SK-N-SH treated with all-trans-retinoic acid at 6 μM for 48 hours (cell line): Measurements from ENCODE around the gene CACNA1C.

Experiments
- ARNTL ChIP-seq: fragments of 450-650 bp; formaldehyde crosslinking; IDR thresholded peaks from 2 replicates; pipeline ENCODE4 v1.5.0; 2020; ENCODE audit warnings: low read depth, mild to moderate bottlenecking, moderate library complexity, borderline replicate concordance
- BACH2 ChIP-seq: fragments of 250-450 bp; sonication (Bioruptor Pico); IDR thresholded peaks from 2 replicates; pipeline ENCODE4 v1.9.0; 2021; ENCODE audit warnings: mild to moderate bottlenecking, borderline replicate concordance
- CSDC2 ChIP-seq: fragments of 250-450 bp; sonication (Bioruptor Pico); IDR thresholded peaks from 2 replicates; pipeline ENCODE4 v1.5.0; 2020; ENCODE audit warnings: mild to moderate bottlenecking, moderate library complexity
- CSRNP3 ChIP-seq: fragments of 250-450 bp; sonication (Bioruptor Pico); IDR thresholded peaks from 2 replicates; pipeline ENCODE4 v1.5.1; 2021; ENCODE audit warnings: mild to moderate bottlenecking, moderate library complexity
- PATZ1 ChIP-seq: fragments of 250-450 bp; sonication (Bioruptor Pico); IDR thresholded peaks from 2 replicates; pipeline ENCODE4 v1.8.0; 2020; ENCODE audit warnings: mild to moderate bottlenecking, moderate library complexity, borderline replicate concordance
- POU6F1 ChIP-seq: fragments of 250-450 bp; sonication (Bioruptor Pico); IDR thresholded peaks from 2 replicates; pipeline ENCODE4 v1.8.0; 2021; ENCODE audit warnings: low read depth, mild to moderate bottlenecking, moderate library complexity, borderline replicate concordance
- PPARA ChIP-seq: fragments of 250-450 bp; sonication (Bioruptor Pico); IDR thresholded peaks from 2 replicates; pipeline ENCODE4 v1.5.0; 2020; ENCODE audit warnings: mild to moderate bottlenecking, borderline replicate concordance
- RARB ChIP-seq: fragments of 250-450 bp; sonication (Bioruptor Pico); IDR thresholded peaks from 2 replicates; pipeline ENCODE4 v1.8.0; 2021; ENCODE audit warnings: mild to moderate bottlenecking, moderate library complexity
- SNAI2 ChIP-seq: fragments of 250-450 bp; sonication (Bioruptor Pico); IDR thresholded peaks from 2 replicates; pipeline ENCODE4 v1.5.0; 2020; ENCODE audit warnings: mild to moderate bottlenecking, moderate library complexity
- TSHZ2 ChIP-seq: fragments of 250-450 bp; sonication (Bioruptor Pico); IDR thresholded peaks from 2 replicates; pipeline ENCODE4 v1.5.0; 2020; ENCODE audit warnings: mild to moderate bottlenecking, moderate library complexity
- ZFP3 ChIP-seq: fragments of 250-450 bp; sonication (Bioruptor Pico); IDR thresholded peaks from 2 replicates; pipeline ENCODE4 v1.5.0; 2020; ENCODE audit warnings: mild to moderate bottlenecking, moderate library complexity
- ZFP30 ChIP-seq: fragments of 450-650 bp; formaldehyde crosslinking; IDR thresholded peaks from 2 replicates; pipeline ENCODE4 v1.5.0; 2022; ENCODE audit warnings: mild to moderate bottlenecking, moderate library complexity
- ZNF565 ChIP-seq: fragments of 450-650 bp; formaldehyde crosslinking; conservative IDR thresholded peaks from 2 replicates; pipeline ENCODE4 v1.5.0; 2020; ENCODE audit warnings: low read depth, mild to moderate bottlenecking, moderate library complexity
- ZNF8 ChIP-seq: fragments of 450-650 bp; formaldehyde crosslinking; IDR thresholded peaks from 2 replicates; pipeline ENCODE4 v1.5.0; 2020; ENCODE audit warnings: mild to moderate bottlenecking, moderate library complexity

GRCh38 chr12:2250797-2251196, 198.0 kb downstream of the CACNA1C start:
- TF ChIP-seq ARNTL (CRISPR knock-in tag), result no peak
- no peak for TF ChIP-seq ZFP3 (CRISPR knock-in tag)
- no peak for TF ChIP-seq TSHZ2 (CRISPR knock-in tag)
- TF ChIP-seq SNAI2 (CRISPR knock-in tag), result no peak
- TF ChIP-seq CSRNP3, result no peak
- no peak for TF ChIP-seq RARB (CRISPR knock-in tag)
- no peak for TF ChIP-seq ZNF8
- no peak for TF ChIP-seq ZFP30
- TF ChIP-seq PATZ1 (CRISPR knock-in tag), result no peak
- no peak for TF ChIP-seq BACH2 (CRISPR knock-in tag)
- no peak for TF ChIP-seq ZNF565 (CRISPR knock-in tag)
- TF ChIP-seq POU6F1, result no peak
- no peak for TF ChIP-seq PPARA (CRISPR knock-in tag)
- no peak for TF ChIP-seq CSDC2 (CRISPR knock-in tag)
